HFF-Myc (cell line): ENCODE results near the gene CSK.
A peak's percentile ranks its signal among the peaks of the same experiment; 100 is the strongest.
"Not testable (repeated sequence)": the region's sequence is repeated elsewhere in the genome, so short reads cannot be mapped to it uniquely, and the experiment has no call there.

Experiments used
- DNase-seq: peaks from one replicate; pipeline ENCODE4 v3.0.0-alpha.2; 2011; ENCODE audit warnings: low read depth; ENCODE audit errors: extremely low read depth
- H3K4me3 ChIP-seq: replicated peaks from 2 replicates; pipeline ENCODE4 v1.5.1; 2011; ENCODE audit warnings: low read depth, mild to moderate bottlenecking, control low read depth, low read length
- TF ChIP-seq, protein P1 (sequence below): IDR thresholded peaks from 2 replicates; pipeline ENCODE4 v1.5.1; 2012; ENCODE audit warnings: mild to moderate bottlenecking, low read depth, low read length, control low read depth; ENCODE audit errors: missing control alignments

Gene CSK

DNA sequence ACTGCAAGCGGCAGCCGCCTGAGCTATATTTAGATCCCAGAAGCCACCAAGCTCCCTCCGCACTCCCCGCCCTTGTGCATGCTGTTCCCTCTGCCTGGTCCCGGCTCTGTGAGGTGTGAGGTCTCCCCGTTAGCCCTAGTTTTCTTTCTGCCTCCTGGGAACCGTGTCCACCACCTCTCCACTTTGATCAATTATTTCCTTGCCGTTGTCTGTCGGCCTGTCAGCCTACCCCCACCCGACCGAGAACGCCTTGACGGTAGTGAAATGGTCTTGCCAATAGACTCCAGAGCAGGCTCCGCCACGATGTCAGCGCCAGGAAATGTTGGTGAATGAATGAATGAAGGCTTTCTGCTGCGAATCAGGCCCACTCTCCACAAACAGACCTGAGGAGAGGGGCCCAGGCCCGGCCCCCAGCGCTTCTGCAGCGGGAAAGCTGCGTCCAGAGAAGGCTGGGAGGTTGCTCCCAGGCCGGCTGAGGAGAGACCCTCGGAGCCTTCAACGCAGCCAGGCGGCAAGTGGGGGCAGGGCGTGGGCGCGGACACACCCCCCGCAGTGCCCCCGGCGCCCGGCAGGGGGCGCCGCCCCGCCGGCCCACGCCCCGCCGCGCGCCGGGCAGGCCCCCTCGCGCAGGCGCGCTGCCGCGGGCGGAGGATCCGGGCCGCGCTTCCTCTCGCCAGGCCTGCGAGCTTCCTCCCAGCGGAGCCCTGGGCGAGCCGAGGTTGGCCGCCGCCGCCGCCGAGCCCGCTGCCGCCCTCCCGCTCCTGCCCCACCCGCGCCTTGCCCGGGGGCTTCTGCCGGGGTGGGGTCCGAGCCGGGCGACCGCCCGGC, at the start of gene CSK:
CSK (plus strand) TSS at position 650 of the 828 bp plus-strand sequence. CDS start 16,218 bp downstream, outside the sequence.
- TF ChIP-seq, protein P1, sequence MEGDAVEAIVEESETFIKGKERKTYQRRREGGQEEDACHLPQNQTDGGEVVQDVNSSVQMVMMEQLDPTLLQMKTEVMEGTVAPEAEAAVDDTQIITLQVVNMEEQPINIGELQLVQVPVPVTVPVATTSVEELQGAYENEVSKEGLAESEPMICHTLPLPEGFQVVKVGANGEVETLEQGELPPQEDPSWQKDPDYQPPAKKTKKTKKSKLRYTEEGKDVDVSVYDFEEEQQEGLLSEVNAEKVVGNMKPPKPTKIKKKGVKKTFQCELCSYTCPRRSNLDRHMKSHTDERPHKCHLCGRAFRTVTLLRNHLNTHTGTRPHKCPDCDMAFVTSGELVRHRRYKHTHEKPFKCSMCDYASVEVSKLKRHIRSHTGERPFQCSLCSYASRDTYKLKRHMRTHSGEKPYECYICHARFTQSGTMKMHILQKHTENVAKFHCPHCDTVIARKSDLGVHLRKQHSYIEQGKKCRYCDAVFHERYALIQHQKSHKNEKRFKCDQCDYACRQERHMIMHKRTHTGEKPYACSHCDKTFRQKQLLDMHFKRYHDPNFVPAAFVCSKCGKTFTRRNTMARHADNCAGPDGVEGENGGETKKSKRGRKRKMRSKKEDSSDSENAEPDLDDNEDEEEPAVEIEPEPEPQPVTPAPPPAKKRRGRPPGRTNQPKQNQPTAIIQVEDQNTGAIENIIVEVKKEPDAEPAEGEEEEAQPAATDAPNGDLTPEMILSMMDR = peak; percentile 44
- DNase-seq = no peak
- peak within 1 kb of the TSS; percentile 62 for H3K4me3 ChIP-seq

DNA sequence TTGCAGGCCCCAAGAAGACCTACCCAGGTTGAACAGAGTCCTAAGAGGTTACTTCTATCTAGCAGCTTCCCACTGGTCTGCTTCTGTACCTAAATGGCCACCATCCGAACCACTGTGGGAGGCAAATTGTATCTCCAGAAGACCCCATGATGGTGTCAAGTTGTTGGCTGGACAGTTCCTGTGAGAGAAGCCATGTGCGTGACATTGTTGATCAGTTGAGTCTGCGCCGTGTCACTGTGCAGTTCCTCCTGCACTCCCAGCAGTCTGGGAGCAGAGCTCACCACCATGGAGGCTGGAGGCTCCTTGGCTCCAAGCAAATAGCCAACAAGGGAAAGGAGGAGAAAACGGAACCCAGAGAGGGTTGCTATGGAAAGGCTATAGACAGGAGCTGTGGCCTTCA, 49.0 kb upstream of the CSK start:
- no peak for DNase-seq
- no peak overlapping the region for H3K4me3 ChIP-seq
- TF ChIP-seq, protein P1 = no peak

DNA sequence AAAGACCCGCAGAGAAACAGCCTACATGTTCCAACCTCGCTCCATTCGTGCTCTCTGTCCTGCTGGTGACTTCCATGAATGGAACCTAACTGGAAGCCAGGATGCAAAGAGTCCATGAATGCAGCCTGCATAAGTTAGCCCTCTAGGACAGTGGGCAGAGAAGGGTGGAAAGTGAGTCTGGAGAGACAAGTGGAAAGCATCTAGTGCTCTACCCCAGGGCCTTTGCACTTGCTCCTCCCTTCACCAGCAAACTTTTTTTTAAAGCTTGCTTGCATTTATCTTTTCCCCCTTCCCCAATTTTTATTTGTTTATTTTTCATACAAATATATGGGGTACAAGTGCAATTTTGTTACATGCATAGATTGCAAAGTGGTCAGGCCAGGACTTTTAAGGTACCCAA, 48.6 kb upstream of the CSK start:
- no peak overlapping the region for H3K4me3 ChIP-seq
- no peak for DNase-seq
- TF ChIP-seq, protein P1 = no peak

DNA sequence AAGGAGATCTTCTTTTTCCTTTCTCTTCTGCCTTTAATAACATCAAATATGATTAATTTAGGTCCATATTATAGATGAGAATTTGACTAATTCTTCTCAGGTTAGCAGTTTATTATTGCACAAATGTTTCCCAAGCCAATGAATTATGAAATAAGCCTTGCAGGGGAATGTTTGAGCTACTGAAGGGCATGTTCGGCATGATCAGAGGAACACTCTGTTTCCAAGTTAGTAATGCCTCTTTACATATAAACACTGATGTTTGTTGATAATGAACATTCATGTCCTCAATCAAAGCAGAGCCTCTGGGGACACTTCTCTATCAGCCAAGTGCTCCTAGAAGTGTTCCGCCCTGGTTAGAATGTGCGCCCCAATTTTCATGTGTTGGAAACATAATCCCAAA, 46.6 kb upstream of the CSK start:
- no peak overlapping the region for H3K4me3 ChIP-seq
- TF ChIP-seq, protein P1 = no peak
- no peak for DNase-seq

DNA sequence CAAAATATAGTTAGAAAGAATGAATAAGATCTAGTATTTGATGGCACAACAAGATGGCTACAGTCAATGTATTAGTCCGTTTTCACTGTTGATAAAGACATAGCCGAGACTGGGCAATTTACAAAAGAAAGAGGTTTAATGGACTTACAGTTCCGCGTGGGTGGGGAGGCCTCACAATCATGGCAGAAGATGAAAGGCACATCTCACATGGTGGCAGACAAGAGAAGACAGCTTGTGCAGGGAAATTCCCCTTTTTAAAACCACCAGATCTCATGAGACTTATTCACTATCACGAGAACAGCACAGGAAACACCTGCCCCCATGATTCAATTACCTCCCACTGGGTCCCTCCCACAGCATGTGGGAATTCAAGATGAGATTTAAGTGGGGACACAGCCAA, 43.6 kb upstream of the CSK start:
- H3K4me3 ChIP-seq, DNase-seq: not testable (repeated sequence)

DNA sequence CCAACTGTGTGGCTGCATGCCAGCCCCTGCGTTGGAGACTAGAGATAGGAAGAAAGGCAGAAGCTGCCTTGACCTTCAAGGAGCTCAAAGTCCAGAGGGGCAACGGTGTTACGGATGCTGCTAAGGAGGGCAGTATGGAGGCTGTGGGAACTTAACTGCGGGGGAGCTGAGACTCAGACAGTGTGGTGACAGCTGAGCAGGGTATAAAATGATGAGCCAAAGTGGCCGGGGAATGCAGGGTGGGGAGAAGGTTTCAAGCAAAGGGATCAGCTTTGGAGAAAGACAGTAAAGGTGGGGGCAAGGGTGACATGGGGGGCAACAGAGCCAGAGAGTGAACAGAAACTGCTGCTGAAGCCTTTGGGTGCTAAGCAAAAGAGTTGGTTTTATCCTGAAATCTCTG, 39.5 kb upstream of the CSK start:
- DNase-seq = no peak
- no peak overlapping the region for H3K4me3 ChIP-seq
- TF ChIP-seq, protein P1 = no peak

DNA sequence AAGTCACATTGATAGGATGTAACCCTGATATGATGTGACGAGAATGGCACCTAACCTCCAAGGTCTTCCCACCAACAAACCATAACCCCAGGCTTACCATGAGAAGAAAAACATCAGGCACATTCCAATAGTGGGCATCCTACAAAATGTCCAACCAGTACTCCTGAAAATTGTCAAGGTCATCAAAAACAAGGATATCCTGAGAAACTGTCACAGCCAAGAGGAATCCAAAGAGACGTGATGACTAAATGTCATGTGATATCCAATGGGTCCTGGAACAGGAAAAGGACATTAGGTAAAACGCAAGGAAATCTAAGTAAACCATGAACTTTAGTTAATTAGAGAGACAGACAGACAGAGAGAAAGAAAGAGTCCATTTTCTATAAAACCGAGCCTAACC, 35.5 kb upstream of the CSK start:
- TF ChIP-seq, protein P1 = no peak
- no peak for DNase-seq
- H3K4me3 ChIP-seq = no peak overlapping the region
